IMR-90 (cell line): ENCODE measurements around the gene SNX21. TPM values are rescaled to one million over a fixed set of nuclear protein-coding genes. Genes with fewer than 3 reads are reported as not detected.
A peak's percentile ranks its signal among the peaks of the same experiment; 100 is the strongest.

Source experiments
- ATAC-seq: fragments of 200-7000 bp; cut with Tn5 transposase; 2 replicates; pipeline ENCODE4 v1.9.1; 2020; ENCODE audit warnings: low read depth, mild to moderate bottlenecking, moderate library complexity
- BruUV-seq: library from RNA; stranded (reverse); fragments of 400-500 nt; replicated peaks from 2 replicates; lab custom pipeline; 2021; lab: Mats Ljungman, UMichigan
- CTCF ChIA-PET: fragments of 300-600 bp; formaldehyde crosslinking; extraction: SDS; loops from one replicate; lab custom pipeline; 2021; ENCODE audit warnings: antibody characterized with exemption; lab: Yijun Ruan, JAX
- POLR2A ChIA-PET: fragments of 300-600 bp; sonication (Branson Sonifier 250); formaldehyde crosslinking; loops from one replicate; lab custom pipeline; 2022; ENCODE audit warnings: antibody characterized with exemption; ENCODE audit not compliant: unreplicated experiment; lab: Charles Lee
- DNase-seq: peaks from one replicate; pipeline ENCODE4 v3.0.0; 2013
- H2AFZ ChIP-seq: replicated peaks from 2 replicates; pipeline ENCODE3; 2013; ENCODE audit warnings: low read length, mild to moderate bottlenecking; ENCODE audit not compliant: poor library complexity
- H2AK5ac ChIP-seq: 2 replicates; pipeline ENCODE4 v1.6.1; 2013; ENCODE audit warnings: low read depth, low read length, inconsistent platforms
- H2AK9ac ChIP-seq: replicated peaks from 2 replicates; pipeline ENCODE3; 2013; ENCODE audit warnings: mild to moderate bottlenecking, low read depth, low read length, moderate library complexity; ENCODE audit not compliant: poor library complexity
- H2BK120ac ChIP-seq: 2 replicates; pipeline ENCODE4 v1.6.1; 2013; ENCODE audit warnings: low read depth, low read length, inconsistent platforms
- H2BK15ac ChIP-seq: 3 replicates; pipeline ENCODE4 v1.6.1; 2013; ENCODE audit warnings: low read depth, low read length, inconsistent platforms
- H2BK20ac ChIP-seq: 2 replicates; pipeline ENCODE4 v1.6.1; 2013; ENCODE audit warnings: low read depth, mild to moderate bottlenecking, inconsistent platforms, low read length, moderate library complexity
- H2BK5ac ChIP-seq: 2 replicates; pipeline ENCODE4 v1.6.1; 2013; ENCODE audit warnings: mild to moderate bottlenecking, low read depth, low read length, inconsistent platforms; ENCODE audit not compliant: poor library complexity, severe bottlenecking
- H3K14ac ChIP-seq: replicated peaks from 2 replicates; pipeline ENCODE4 v1.6.1; 2013; ENCODE audit warnings: low read depth, low read length, inconsistent platforms
- H3K18ac ChIP-seq: 2 replicates; pipeline ENCODE4 v1.6.1; 2013; ENCODE audit warnings: low read depth, low read length, control low read depth
- H3K23ac ChIP-seq: 2 replicates; pipeline ENCODE4 v1.6.1; 2013; ENCODE audit warnings: low read depth, low read length, inconsistent platforms
- H3K27ac ChIP-seq: 2 replicates; pipeline ENCODE4 v1.5.1; 2013; ENCODE audit warnings: mild to moderate bottlenecking, control low read depth, low read length; ENCODE audit not compliant: insufficient read depth
- H3K27me3 ChIP-seq: 2 replicates; pipeline ENCODE4 v1.6.1; 2013; ENCODE audit warnings: low read length; ENCODE audit not compliant: control insufficient read depth, insufficient read depth
- H3K36me3 ChIP-seq: 2 replicates; pipeline ENCODE4 v1.6.1; 2013; ENCODE audit warnings: low read length, mixed read lengths; ENCODE audit not compliant: control insufficient read depth, insufficient read depth
- H3K4ac ChIP-seq: 2 replicates; pipeline ENCODE4 v1.6.1; 2013; ENCODE audit warnings: low read depth, low read length, inconsistent platforms
- H3K4me1 ChIP-seq: 2 replicates; pipeline ENCODE4 v1.6.1; 2013; ENCODE audit warnings: low read length, mixed read lengths; ENCODE audit not compliant: control insufficient read depth, insufficient read depth
- H3K4me2 ChIP-seq: 2 replicates; pipeline ENCODE4 v1.6.1; 2013; ENCODE audit warnings: low read depth, mild to moderate bottlenecking, control low read depth, low read length, moderate library complexity
- H3K4me3 ChIP-seq: 2 replicates; pipeline ENCODE4 v1.5.1; 2013; ENCODE audit warnings: low read depth, mild to moderate bottlenecking, control low read depth, low read length, moderate library complexity; ENCODE audit not compliant: insufficient read depth
- H3K56ac ChIP-seq: 2 replicates; pipeline ENCODE4 v1.6.1; 2013; ENCODE audit warnings: low read length, inconsistent platforms; ENCODE audit not compliant: insufficient read depth; ENCODE audit errors: extremely low read depth
- H3K79me1 ChIP-seq, 2 experiments: 2 replicates each; pipeline ENCODE4 v1.6.1; 2013; ENCODE audit warnings: low read length in 2 of 2, inconsistent platforms in 1 of 2, low read depth in 1 of 2
- H3K9ac ChIP-seq: 2 replicates; pipeline ENCODE4 v1.6.1; 2013; ENCODE audit warnings: low read depth, low read length, control low read depth
- H3K9me1 ChIP-seq: 2 replicates; pipeline ENCODE4 v1.6.1; 2013; ENCODE audit warnings: low read length, inconsistent platforms; ENCODE audit not compliant: insufficient read depth
- H3K9me3 ChIP-seq: 2 replicates; pipeline ENCODE4 v1.6.1; 2013; ENCODE audit warnings: low read length; ENCODE audit not compliant: control insufficient read depth, insufficient read depth
- H4K20me1 ChIP-seq: 2 replicates; pipeline ENCODE4 v1.6.1; 2013; ENCODE audit warnings: low read length, inconsistent platforms; ENCODE audit not compliant: insufficient read depth
- H4K5ac ChIP-seq: 2 replicates; pipeline ENCODE4 v1.6.1; 2013; ENCODE audit warnings: mild to moderate bottlenecking, low read depth, low read length, control low read depth
- H4K8ac ChIP-seq, 2 experiments: 2 replicates each; pipeline ENCODE4 v1.6.1; 2013; ENCODE audit warnings: low read depth in 2 of 2, low read length in 2 of 2, control low read depth in 1 of 2, inconsistent platforms in 1 of 2
- H4K91ac ChIP-seq: 2 replicates; pipeline ENCODE4 v1.6.1; 2013; ENCODE audit warnings: low read depth, low read length, inconsistent platforms; ENCODE audit not compliant: insufficient read depth
- BHLHE40 ChIP-seq: fragments of 150-350 bp; IDR thresholded peaks from 2 replicates; pipeline ENCODE4 v1.6.1; 2016; ENCODE audit warnings: mild to moderate bottlenecking, low read depth, low read length
- MXI1 ChIP-seq: IDR thresholded peaks from 2 replicates; pipeline ENCODE4 v1.6.1; 2012; ENCODE audit warnings: low read depth, mild to moderate bottlenecking, low read length, moderate library complexity, borderline replicate concordance
- WGBS, 2 experiments: methylation state at CpG; one replicate each; pipeline versions ENCODE4 v1.1.5 to v1.1.7; 2013; ENCODE audit warnings: missing lambda C conversion rate in 2 of 2; ENCODE audit not compliant: insufficient read length in 1 of 2; ENCODE audit errors: extremely low coverage in 2 of 2; 5-methylcytosine and 5-hydroxymethylcytosine counted together
- dilution Hi-C: fragments of 300-500 bp; cut with HindIII; formaldehyde crosslinking; loops from one replicate; pipeline ENCODE4 v1.14.3; 2018; ENCODE audit warnings: low sequenced_read_pairs; ENCODE audit not compliant: unreplicated experiment
- in situ Hi-C: fragments of 300-500 bp; cut with MboI; formaldehyde crosslinking; loops from 3 replicates; pipeline ENCODE4 v1.14.3; 2019; ENCODE audit warnings: low sequenced_read_pairs, inconsistent platforms, mixed read lengths
- intact Hi-C: fragments of 100-400 bp; cut with micrococcal nuclease; formaldehyde crosslinking; loops from 2 replicates; pipeline ENCODE4 v1.10.0; 2022
- polyA plus RNA-seq, 3 experiments: library from polyadenylated mRNA; depleted of rRNA; stranded (reverse); fragments of >200 nt; gene quantifications; 2 replicates each; pipeline ENCODE4 v1.2.3, GENCODE V29; 2012; ENCODE audit warnings: low replicate concordance in 1 of 3
- total RNA-seq: library from RNA; depleted of rRNA; stranded (reverse); fragments of >200 nt; gene quantifications from 2 replicates; pipeline ENCODE4 v1.2.3, GENCODE V29; 2012

Gene SNX21
- total and polyA plus RNA-seq, 2 of the 4 experiments (the other 2 are of a cell fraction) = 11.1 to 17.9 TPM

- H2BK15ac ChIP-seq = no peak overlapping the region
- H3K36me3 ChIP-seq = no peaks in the 10 kb centered on the region
- DNase-seq (peak; percentile 47), ATAC-seq (peak; percentile 78)
- H2BK120ac ChIP-seq = peak overlapping the region; percentile 36
- H4K5ac ChIP-seq = peak overlapping the region; percentile 19; the same call in 1 of the 2 replicates
- H3K23ac ChIP-seq = no peak overlapping the region
- H4K20me1 ChIP-seq = no peaks in the 10 kb centered on the region
- peaks cover 2% of the 10 kb centered on the region; the same call in 1 of the 2 replicates for H3K27me3 ChIP-seq
- peak overlapping the region; percentile 85 for H2AFZ ChIP-seq
- no peak overlapping the region for H2BK5ac ChIP-seq
- WGBS, 2 experiments = 10% methylated on average over 10 of the region's 24 CpGs; no CpG with 5 or more reads in 1 of the 2 experiments
- CTCF ChIA-PET = no interaction called here
- H3K9me3 ChIP-seq = no peaks in the 10 kb centered on the region
- H2AK9ac ChIP-seq = peak overlapping the region; percentile 73
- intact Hi-C loops (no loop called here), dilution Hi-C loops (no loop called here), in situ Hi-C loops (no loop called here)
- no peak overlapping the region for H3K27ac ChIP-seq
- peak; percentile 3; the same call in 1 of the 2 replicates for TF ChIP-seq BHLHE40
- no peak for TF ChIP-seq MXI1
- peak overlapping the region; percentile 55; the same call in 1 of the 2 replicates for H3K4me2 ChIP-seq
- peak overlapping the region in 1 of 2 experiments; percentile 75; a peak in 1 of 4 replicates for H4K8ac ChIP-seq
- no peak overlapping the region for H3K14ac ChIP-seq
- H3K4me3 ChIP-seq = no peak overlapping the region
- H3K18ac ChIP-seq = no peak overlapping the region; the same call in 1 of the 2 replicates
- H4K91ac ChIP-seq = no peak overlapping the region
- H3K79me1 ChIP-seq = no peaks in the 10 kb centered on the region
- POLR2A ChIA-PET = no interaction called here
- H3K9me1 ChIP-seq = no peaks in the 10 kb centered on the region
- no TSS peak for BruUV-seq
- H3K56ac ChIP-seq = no peak overlapping the region
- peak overlapping the region; percentile 69 for H3K4ac ChIP-seq
- H3K9ac ChIP-seq = no peak overlapping the region
- no peak overlapping the region for H2BK20ac ChIP-seq
- peak overlapping the region; percentile 84; the same call in 1 of the 2 replicates for H2AK5ac ChIP-seq
- H3K4me1 ChIP-seq = peaks cover 17% of the 10 kb centered on the region
Measured at GRCh38 chr20:45822857-45823256, 10.7 kb upstream of the SNX21 start.
